ENCODE results near the gene SECISBP2. TPM values are rescaled to one million over a fixed set of nuclear protein-coding genes. Genes with fewer than 3 reads are reported as not detected.

The SECISBP2 gene
- total RNA-seq, 1 experiment from 2014 or later: 41.4 TPM

- no peaks in the 10 kb centered on the region for H3K27me3 ChIP-seq (ENCODE audit: insufficient read depth, low read depth)
- CTCF ChIA-PET: no interaction called here
- H2AFZ ChIP-seq: no peak overlapping the region
- intact Hi-C loops (cut with micrococcal nuclease; ENCODE audit: unreplicated experiment): no loop called here
- peaks cover 2% of the 10 kb centered on the region; the same call in 1 of the 2 replicates for H3K36me3 ChIP-seq (ENCODE audit: low read depth)
- no peak for DNase-seq
- H3K9me3 ChIP-seq (ENCODE audit: insufficient read depth, low read depth): no peaks in the 10 kb centered on the region
- H3K4me1 ChIP-seq (replicated peaks; ENCODE audit: insufficient read depth): no peaks in the 10 kb centered on the region
- no peaks in the 10 kb centered on the region for H3K79me2 ChIP-seq (ENCODE audit: low read depth)
- H3F3A ChIP-seq (ENCODE audit: insufficient read depth, low read depth): no peaks in the 10 kb centered on the region
- no peak overlapping the region for H3K27ac ChIP-seq
- H3K4me2 ChIP-seq: no peak overlapping the region
- H3K9me2 ChIP-seq (ENCODE audit: insufficient read depth): no peaks in the 10 kb centered on the region
- no peaks in the 10 kb centered on the region; the same call in 1 of the 2 replicates for H4K20me1 ChIP-seq (ENCODE audit: insufficient read depth)
- BruUV-seq (replicated peaks): no TSS peak
- TF ChIP-seq EZH2 (IDR thresholded peaks at IDR 0.05; ENCODE audit: low read depth) (no peak), CTCF (conservative IDR thresholded peaks at IDR 0.05) (no peak)
- H3K4me3 ChIP-seq: no peak overlapping the region
- POLR2A ChIA-PET (ENCODE audit: unreplicated experiment): no interaction called here
Measured at GRCh38 chr9:89390068-89390555, 71.8 kb downstream of the SECISBP2 start.

- Histone ChIP-seq H3K27ac (no peak overlapping the region), H2AFZ (no peak overlapping the region), H3K9me3 (ENCODE audit: insufficient read depth, low read depth) (no peaks in the 10 kb centered on the region), H3K27me3 (ENCODE audit: insufficient read depth, low read depth) (no peaks in the 10 kb centered on the region), H3K36me3 (ENCODE audit: low read depth) (peaks cover 2% of the 10 kb centered on the region; the same call in 1 of the 2 replicates), H3K4me2 (no peak overlapping the region), H3F3A (ENCODE audit: insufficient read depth, low read depth) (no peaks in the 10 kb centered on the region), H3K4me3 (no peak overlapping the region), H3K79me2 (ENCODE audit: low read depth) (no peaks in the 10 kb centered on the region), H3K4me1 (replicated peaks; ENCODE audit: insufficient read depth) (no peaks in the 10 kb centered on the region), H4K20me1 (ENCODE audit: insufficient read depth) (no peaks in the 10 kb centered on the region; the same call in 1 of the 2 replicates), H3K9me2 (ENCODE audit: insufficient read depth) (no peaks in the 10 kb centered on the region)
- TF ChIP-seq EZH2 (IDR thresholded peaks at IDR 0.05; ENCODE audit: low read depth) (no peak), CTCF (conservative IDR thresholded peaks at IDR 0.05) (no peak)
- no TSS peak for BruUV-seq (replicated peaks)
- DNase-seq: no peak
- intact Hi-C loops (cut with micrococcal nuclease; ENCODE audit: unreplicated experiment): no loop called here
- ChIA-PET POLR2A (ENCODE audit: unreplicated experiment) (no interaction called here), CTCF (no interaction called here)
Measured at GRCh38 chr9:89390578-89391116, 72.3 kb downstream of the SECISBP2 start.

GRCh38 chr9:89391585-89391984 is 73.3 kb downstream of the SECISBP2 start:
- Histone ChIP-seq H3K27me3 (ENCODE audit: insufficient read depth, low read depth) (no peaks in the 10 kb centered on the region), H2AFZ (no peak overlapping the region), H3K27ac (no peak overlapping the region), H3K4me3 (no peak overlapping the region), H3K4me1 (replicated peaks; ENCODE audit: insufficient read depth) (no peaks in the 10 kb centered on the region), H3K36me3 (ENCODE audit: low read depth) (peaks cover 2% of the 10 kb centered on the region; the same call in 1 of the 2 replicates), H3F3A (ENCODE audit: insufficient read depth, low read depth) (no peaks in the 10 kb centered on the region), H4K20me1 (ENCODE audit: insufficient read depth) (no peaks in the 10 kb centered on the region; the same call in 1 of the 2 replicates), H3K9me2 (ENCODE audit: insufficient read depth) (no peaks in the 10 kb centered on the region), H3K4me2 (no peak overlapping the region), H3K79me2 (ENCODE audit: low read depth) (no peaks in the 10 kb centered on the region), H3K9me3 (ENCODE audit: insufficient read depth, low read depth) (no peaks in the 10 kb centered on the region)
- BruUV-seq (replicated peaks): no TSS peak
- POLR2A ChIA-PET (ENCODE audit: unreplicated experiment): interaction anchor here (0.6 kb wide), 1 partner anchor 197 kb away, joined by 3 read pairs; no protein-coding TSS in a partner anchor
- TF ChIP-seq EZH2 (IDR thresholded peaks at IDR 0.05; ENCODE audit: low read depth): no peak
- no peak for TF ChIP-seq CTCF (conservative IDR thresholded peaks at IDR 0.05)
- intact Hi-C loops (cut with micrococcal nuclease; ENCODE audit: unreplicated experiment): no loop called here
- no peak for DNase-seq
- CTCF ChIA-PET: no interaction called here
